Measurements from ENCODE around the gene ZNF438.
A peak's percentile ranks its signal among the peaks of the same experiment; 100 is the strongest.

The ZNF438 gene

DNA sequence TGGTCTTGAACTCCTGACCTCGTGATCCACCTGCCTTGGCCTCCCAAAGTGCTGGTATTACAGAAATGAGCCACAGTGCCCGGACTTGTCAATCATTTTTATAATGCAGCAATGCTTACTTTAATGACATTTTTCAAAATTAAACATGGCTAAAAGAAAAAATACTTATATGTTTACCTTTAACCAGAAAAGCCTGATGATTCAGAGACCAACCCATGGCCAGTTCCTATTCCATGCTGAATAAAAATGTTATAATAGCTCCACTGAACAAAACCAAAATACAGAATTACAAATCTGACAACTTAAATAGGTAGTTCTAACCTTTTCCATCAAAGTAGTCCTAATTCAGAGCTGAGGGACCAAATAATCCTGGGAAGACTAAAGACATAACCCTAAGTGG, 21.6 kb downstream of the ZNF438 start:
- TF ChIP-seq, protein P1, sequence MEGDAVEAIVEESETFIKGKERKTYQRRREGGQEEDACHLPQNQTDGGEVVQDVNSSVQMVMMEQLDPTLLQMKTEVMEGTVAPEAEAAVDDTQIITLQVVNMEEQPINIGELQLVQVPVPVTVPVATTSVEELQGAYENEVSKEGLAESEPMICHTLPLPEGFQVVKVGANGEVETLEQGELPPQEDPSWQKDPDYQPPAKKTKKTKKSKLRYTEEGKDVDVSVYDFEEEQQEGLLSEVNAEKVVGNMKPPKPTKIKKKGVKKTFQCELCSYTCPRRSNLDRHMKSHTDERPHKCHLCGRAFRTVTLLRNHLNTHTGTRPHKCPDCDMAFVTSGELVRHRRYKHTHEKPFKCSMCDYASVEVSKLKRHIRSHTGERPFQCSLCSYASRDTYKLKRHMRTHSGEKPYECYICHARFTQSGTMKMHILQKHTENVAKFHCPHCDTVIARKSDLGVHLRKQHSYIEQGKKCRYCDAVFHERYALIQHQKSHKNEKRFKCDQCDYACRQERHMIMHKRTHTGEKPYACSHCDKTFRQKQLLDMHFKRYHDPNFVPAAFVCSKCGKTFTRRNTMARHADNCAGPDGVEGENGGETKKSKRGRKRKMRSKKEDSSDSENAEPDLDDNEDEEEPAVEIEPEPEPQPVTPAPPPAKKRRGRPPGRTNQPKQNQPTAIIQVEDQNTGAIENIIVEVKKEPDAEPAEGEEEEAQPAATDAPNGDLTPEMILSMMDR (IDR thresholded peaks at IDR 0.05; ENCODE audit: low read depth, low read length, missing control alignments): no peak
- in situ Hi-C loops (cut with HindIII; ENCODE audit: low sequenced_read_pairs): no loop called here
- no peak overlapping the region for H3K4me3 ChIP-seq (ENCODE audit: low read depth, low read length)
- DNase-seq (ENCODE audit: low read depth): no peak

DNA sequence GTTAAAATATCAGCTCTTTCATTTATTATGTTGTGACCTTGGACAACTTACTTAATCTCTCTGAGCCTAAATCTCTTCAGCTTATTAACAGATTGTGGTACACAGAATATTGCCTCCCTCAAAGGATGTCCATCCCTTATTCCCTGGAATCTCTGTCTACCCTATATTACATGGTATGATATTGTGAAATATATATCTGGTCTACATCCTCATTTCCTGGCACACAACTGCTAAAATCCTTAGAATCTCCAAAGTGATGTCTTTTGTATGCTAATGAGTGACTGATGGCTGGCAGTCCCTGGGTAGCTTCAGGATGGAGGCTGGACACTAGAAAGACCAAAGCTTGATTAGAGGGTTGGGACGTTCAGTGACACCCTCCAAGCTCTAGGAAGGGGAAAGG, 25.8 kb downstream of the ZNF438 start:
- TF ChIP-seq, protein P1 (IDR thresholded peaks at IDR 0.05; ENCODE audit: low read depth, low read length, missing control alignments): no peak
- in situ Hi-C loops (cut with HindIII; ENCODE audit: low sequenced_read_pairs): no loop called here
- H3K4me3 ChIP-seq (ENCODE audit: low read depth, low read length): no peak overlapping the region
- DNase-seq (ENCODE audit: low read depth): no peak

DNA sequence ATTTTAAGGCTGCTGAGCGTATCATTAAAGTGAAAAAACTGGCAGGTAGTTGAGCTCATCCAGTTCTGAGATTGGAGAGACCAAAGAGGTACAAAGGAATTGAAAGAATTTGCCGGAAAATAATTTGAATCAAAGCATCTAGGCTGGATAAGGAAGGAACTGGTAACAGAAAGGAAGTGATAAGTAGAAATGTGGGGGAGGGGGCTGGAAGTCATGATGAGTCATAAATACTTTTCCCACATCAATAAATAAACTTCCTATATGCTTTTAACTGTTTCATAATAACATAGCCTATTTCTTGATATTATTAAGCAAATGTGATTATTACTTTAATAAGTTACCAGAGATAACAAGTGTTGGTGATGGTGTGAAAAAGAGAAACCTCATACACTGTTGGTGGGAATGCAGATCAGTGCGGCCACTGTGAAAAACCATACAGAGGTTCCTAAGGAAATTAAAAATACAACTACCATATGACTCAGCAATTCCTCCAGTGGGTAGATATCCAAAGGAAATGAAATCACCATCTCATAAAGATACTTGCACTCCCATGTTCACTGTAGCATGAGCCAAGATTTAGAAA, 27.0 kb downstream of the ZNF438 start:
- in situ Hi-C loops (cut with HindIII; ENCODE audit: low sequenced_read_pairs): no loop called here
- peak; percentile 26 for DNase-seq (ENCODE audit: low read depth)
- TF ChIP-seq, protein P1 (IDR thresholded peaks at IDR 0.05; ENCODE audit: low read depth, low read length, missing control alignments): no peak
- no peak overlapping the region for H3K4me3 ChIP-seq (ENCODE audit: low read depth, low read length)

DNA sequence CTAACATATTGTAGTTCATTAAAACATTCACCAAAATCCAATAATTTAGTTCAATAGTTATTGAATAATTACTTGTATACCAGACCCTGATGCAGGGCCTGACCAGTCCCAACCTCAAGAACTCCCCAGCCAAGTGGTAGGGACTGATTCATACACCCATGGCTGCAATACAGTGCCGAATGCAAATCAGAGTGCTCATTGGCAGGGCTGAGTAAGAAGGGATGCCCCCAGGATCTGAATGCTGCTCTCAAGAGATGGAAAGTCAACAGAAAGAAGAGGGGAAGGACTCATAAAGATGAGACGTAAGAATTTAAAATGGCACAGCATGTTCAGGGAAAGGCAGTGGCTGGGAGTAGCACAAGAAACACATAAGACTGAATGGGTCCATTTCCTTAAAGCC, 29.9 kb downstream of the ZNF438 start:
- in situ Hi-C loops (cut with HindIII; ENCODE audit: low sequenced_read_pairs): no loop called here
- DNase-seq (ENCODE audit: low read depth): no peak
- TF ChIP-seq, protein P1 (IDR thresholded peaks at IDR 0.05; ENCODE audit: low read depth, low read length, missing control alignments): no peak
- H3K4me3 ChIP-seq (ENCODE audit: low read depth, low read length): no peak overlapping the region

DNA sequence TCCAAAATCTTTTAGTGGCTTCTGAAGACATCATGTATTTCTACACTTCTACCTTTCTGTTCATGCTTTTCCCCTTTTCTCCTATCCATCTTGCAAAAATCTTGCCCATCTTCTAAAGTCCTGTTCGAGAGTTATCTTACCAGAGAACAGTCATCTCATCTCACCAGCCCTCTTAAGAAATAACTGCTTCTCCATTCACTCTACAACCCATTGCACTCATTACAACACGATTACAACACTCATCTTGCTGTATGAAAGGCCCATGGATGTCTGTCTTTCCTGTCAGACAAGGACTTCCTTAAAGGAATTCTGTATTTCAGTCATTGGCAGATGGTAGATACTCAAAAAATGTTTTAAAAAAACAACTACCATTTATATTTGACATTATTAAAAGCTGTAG, 30.8 kb downstream of the ZNF438 start:
- DNase-seq (ENCODE audit: low read depth): no peak
- TF ChIP-seq, protein P1 (IDR thresholded peaks at IDR 0.05; ENCODE audit: low read depth, low read length, missing control alignments): no peak
- H3K4me3 ChIP-seq (ENCODE audit: low read depth, low read length): no peak overlapping the region
- in situ Hi-C loops (cut with HindIII; ENCODE audit: low sequenced_read_pairs): no loop called here

DNA sequence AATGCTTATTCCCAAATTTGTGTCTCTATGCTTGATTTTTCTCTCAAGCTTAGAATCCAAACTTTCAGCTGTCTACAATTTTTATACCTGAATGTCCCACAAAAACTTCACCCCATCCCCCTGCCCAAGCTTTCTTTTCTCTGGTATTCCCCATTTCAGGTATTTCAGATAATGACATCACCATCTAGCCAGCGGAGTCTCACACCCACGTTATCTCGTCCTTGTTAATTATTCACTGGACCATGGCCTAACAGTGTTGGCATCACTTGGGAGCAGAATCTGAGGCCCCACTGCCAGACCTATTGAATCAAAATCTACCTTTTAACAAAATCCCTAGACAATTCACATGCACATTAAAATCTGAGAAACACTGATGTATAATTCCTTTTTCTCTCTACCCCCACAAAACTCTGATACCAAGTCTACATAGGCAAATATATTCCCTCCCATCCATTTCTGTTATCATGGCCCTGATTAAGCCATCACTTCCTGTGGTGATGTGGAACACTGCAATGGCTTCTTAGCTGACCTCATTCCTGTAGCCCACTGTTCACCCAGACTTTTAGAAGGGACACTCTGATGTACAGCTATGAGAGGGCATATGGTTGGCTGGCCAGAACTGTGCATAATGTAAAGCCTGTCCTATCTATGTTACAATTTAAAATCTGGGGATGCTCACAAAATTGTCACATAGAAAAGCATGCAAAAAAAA, 31.4 kb downstream of the ZNF438 start:
- DNase-seq (ENCODE audit: low read depth): no peak
- in situ Hi-C loops (cut with HindIII; ENCODE audit: low sequenced_read_pairs): no loop called here
- TF ChIP-seq, protein P1 (IDR thresholded peaks at IDR 0.05; ENCODE audit: low read depth, low read length, missing control alignments): no peak
- H3K4me3 ChIP-seq (ENCODE audit: low read depth, low read length): no peak overlapping the region

Measured in astrocyte of the cerebellum (primary cell).